ENCODE data around the gene SUCLA2.
"Not testable (repeated sequence)": the region's sequence is repeated elsewhere in the genome, so short reads cannot be mapped to it uniquely, and the experiment has no call there.

Gene SUCLA2

DNA sequence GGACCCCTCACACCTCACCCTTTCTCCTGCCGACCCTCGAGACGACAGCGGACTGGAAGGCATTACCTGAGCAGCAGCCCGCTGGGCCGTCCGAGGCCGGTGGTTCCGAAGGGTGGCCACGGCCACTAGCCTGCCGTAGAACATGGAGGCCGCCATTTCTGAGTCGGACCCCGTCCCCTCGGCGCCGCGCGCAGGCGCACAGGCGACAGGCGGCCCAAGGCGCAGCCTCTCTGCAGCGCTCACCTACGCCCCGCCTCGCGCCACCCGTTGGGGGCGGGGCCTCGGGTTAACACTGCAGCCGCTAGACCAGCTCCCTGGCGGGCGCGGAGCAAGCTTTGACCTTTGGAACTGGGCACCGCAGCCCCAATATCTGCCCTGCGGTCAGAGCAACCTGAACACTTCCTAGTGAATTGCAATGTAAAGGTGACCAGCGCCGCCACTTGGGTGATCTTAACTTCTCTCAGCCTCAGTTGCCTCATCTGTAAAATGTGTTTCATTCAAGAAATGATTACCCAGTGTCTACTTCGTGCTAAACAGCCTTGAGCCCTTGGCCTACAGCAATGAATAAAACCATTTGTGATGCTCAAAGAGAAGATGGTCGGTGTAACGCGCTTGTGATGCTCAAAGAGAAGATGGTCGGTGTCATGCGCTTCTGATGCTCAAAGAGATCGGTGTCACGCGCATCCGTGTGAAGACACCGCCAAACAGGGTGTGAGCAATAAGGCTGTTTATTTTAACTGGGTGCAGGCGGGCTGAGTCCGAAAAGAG lies at the start of gene SUCLA2:
Gene SUCLA2, minus strand, starts transcription at position 160 of the 768 bp plus-strand sequence. Its CDS starts 4 bp downstream, at position 156.
- DNase-seq: peak; percentile 59

DNA sequence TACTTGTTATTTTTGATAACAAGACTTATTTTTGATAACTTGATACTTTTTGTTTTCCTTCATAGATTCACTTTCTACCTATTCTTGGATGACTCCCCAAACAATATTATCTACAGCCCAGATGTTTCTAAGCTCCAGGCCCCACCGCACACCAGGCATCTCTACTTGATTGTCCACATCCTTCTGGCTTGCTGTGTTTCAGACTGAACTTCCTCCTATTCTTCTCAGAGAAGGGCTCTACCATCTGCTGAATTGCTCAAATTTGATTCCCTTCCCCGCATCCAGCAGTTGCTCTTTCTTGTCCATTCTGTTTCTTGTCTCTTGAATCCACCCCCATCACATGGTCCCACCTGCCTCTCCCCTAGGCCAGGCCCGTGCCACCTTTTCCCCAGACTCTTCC lies 49.5 kb upstream of the SUCLA2 start:
- no peak for DNase-seq

DNA sequence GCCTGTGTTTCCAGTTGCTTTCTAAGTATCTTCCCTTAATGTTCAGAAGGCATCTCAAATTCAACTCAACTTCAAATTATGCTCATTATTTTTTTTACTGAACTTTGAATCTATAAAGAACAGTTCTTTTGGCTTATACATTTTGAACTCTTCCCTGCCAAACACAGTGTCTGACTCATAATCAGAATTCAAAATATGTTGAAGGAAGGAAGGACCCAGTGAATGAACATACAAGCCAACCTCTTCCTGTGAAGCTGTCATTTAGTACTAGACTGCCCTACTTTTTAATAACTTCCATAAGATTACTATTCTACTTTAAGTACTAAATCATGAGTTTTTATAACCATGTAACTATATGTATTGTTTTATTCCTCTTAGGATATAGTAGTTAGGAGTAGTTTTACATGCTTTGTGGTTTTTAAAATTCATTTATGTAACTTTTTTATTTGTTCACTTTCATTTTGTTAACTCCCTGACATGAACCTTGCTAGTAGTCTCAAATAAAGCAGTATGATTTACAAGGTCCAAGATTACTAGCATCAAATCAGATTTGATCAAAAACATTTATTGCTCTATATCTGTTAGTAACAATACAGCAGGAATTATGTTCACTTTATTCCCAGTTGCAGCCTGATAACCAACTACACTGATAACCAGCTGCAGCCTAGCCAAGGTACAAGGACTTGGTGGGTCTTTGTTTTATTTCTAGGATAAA lies 42.9 kb upstream of the SUCLA2 start:
- DNase-seq: no peak

DNA sequence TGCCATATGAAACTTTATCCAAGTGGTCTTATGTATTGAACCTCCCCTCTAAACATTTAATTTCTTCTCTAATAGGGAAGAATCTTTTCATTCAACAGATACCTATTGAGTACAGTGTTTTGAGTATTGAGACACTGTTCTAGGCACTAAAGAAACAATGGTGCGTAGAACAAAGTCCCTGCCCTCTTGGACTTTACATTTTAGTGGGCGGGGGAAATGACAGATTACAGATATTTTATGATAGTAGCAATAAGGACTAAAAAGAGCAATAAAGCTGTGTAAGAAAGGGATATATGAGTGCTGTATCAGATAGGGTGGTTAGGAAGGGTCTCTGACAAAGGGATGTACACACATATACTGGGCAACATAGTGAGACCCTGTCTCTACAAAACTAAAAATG lies 41.8 kb upstream of the SUCLA2 start:
- no peak for DNase-seq

- no peak for DNase-seq
Observed at GRCh38 chr13:48040896-48041295, 39.8 kb upstream of the SUCLA2 start.

GRCh38 chr13:48040049-48040448 lies 39.0 kb upstream of the SUCLA2 start:
- DNase-seq: no peak

- DNase-seq: no peak
Observed at GRCh38 chr13:48038761-48039160, 37.7 kb upstream of the SUCLA2 start.

DNA sequence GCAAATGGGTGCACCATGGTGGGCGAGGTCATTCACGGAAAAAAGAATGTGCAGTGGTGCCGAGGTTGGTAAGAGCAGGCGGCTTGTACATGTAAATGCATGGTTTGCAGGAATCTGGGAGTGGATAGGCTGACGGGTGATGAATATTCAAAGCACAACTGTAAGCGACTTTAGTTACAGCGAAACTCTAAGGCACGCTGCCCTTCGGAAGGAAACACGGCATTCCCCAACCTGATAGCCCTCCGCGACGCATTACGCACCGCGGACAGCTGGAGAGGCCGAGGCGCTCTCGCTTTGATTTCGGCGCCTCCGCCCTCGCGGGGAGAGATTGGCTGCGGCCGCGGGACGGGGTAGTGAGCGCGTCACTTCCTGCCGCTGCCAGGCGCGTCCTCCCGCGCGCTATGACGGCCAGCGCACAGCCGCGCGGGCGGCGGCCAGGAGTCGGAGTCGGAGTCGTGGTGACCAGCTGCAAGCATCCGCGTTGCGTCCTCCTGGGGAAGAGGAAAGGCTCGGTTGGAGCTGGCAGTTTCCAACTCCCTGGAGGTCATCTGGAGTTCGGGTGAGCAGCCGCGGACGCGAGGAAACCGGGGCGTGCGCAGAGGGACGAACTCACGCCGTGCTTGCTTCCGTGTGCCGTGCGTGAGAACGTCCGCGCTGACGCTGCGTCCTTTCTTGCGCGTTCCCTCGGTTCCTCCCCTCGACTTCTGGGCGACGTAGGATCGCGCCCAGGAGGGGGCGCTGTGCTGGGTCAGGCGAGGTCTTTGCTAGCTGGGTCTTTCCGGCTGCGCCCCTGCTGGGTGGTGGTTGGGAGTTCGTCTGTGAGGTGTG lies 36.5 kb upstream of the SUCLA2 start, which contains the start of gene NUDT15:
Gene NUDT15, plus strand, starts transcription at position 381 of the 828 bp plus-strand sequence. Its CDS starts 21 bp downstream, at position 402.
- DNase-seq: peak; percentile 85

- DNase-seq: no peak
Observed at GRCh38 chr13:48029859-48030258, 28.8 kb upstream of the SUCLA2 start.

- DNase-seq: no peak
Observed at GRCh38 chr13:48028066-48028465, 27.0 kb upstream of the SUCLA2 start.

DNA sequence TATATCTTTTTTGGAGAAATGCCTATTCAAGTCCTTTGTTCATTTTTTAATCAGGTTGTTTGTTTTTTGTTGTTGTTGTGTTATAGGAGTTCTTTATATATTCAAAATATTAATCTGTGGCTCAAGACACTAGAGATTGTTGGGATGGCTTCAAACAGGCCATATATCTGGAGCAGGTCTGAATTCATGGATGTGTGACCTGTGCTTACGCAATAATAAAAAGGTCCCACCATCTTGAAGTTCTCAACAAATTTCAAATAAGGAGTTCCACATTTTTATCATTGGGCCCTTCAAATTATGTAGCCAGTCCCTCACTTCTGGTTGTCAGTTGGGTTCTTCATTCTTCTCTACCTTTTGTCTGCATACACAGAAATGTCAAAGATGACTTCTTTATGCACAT lies 18.7 kb upstream of the SUCLA2 start:
- DNase-seq: no peak

DNA sequence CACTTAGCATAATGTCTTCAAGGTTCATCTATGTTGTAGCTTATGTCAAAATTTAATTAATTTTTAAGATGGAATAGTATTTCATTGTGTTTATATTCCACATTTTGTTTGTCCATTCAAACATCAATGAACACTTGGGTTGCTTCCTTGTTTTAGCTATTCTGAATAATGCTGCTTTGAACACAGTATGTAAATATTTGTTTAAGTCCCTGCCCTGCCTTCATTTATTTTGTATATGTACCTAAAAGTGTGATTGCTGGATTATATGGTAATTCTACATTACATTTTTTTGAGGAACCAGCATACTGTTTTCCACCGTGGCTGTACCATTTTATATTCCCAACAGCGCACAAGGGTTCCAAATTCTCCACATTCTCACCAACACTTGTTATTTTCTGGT lies 17.6 kb upstream of the SUCLA2 start:
- DNase-seq: no peak

DNA sequence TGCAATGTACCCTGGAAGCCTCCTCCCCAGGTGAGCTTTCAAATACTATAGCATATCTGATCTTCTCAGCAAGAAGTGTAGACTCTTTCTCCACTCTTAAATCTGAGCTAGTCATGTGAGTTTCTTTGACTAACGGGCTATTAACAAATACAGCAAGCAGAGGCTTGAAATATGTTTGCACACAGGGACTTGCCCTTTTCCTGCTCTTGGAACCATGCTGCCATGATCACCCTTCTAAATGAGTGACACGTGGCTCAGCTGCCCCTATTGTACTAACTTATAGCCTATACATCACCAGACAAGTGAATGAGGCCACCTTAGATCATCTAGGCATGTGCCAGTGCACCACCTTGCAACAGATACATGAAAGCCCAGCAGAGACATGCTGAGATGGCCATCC lies 13.3 kb upstream of the SUCLA2 start:
- no peak for DNase-seq

GRCh38 chr13:48012668-48013067 lies 11.6 kb upstream of the SUCLA2 start:
- DNase-seq: no peak

DNA sequence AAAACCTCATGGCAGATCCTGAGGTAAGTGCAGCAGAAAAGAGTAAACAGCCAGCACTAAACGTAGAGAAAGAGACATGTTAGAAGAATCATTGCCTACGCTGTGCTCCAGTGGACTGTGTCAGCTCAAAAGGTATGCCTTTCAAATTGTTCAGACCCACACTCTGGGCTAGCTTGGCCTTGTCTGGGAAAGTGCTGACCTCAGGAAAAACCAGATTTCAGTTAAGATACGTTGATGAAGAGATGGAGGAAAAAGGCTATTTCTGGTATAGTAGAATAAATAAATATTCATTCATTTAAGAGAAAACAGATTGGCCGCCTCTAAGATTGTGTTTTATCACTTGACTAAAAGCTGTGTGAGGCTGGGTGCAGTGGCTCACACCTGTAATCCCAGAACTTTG lies 9.6 kb upstream of the SUCLA2 start:
- no peak for DNase-seq

GRCh38 chr13:48009284-48009683 lies 8.2 kb upstream of the SUCLA2 start:
- no peak for DNase-seq

DNA sequence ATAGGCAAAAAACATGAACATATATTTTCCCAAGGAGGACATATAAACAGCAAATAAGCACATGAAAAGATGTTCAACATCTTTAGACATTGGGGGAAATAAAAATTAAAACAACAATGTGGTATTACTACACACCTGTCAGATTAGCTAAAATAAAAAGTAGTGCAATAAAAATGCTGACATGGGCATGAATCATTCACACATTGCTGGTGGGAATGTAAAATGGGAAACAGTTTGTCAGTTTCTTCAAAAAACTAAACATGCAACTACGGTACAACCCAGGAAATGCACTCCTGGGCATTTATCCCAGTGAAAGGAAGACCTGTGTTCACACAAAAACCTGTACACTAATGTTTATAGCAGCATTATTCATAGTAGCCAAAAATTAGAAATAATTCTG lies 5.3 kb upstream of the SUCLA2 start:
- DNase-seq: no peak

GRCh38 chr13:48004201-48004600 lies 3.1 kb upstream of the SUCLA2 start:
- no peak for DNase-seq

DNA sequence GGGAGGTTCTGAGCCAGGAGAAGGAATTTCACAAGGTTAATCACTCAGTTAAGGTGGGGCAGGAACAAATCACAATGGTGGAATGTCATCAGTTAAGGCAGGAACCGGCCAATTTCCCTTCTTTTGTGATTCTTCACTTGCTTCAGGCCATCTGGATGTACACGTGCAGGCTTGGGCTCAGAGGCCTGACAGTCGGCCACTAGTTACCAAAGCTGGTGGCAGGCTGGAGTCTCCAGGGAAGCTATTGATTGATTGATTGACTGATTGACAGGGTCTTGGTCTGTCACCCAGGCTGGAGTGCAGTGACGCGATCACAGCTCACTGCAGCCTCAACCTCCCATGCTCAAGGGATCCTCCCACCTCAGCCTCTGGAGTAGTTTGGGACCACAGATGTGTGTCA lies 926 bp upstream of the SUCLA2 start:
- DNase-seq: not testable (repeated sequence)

DNA sequence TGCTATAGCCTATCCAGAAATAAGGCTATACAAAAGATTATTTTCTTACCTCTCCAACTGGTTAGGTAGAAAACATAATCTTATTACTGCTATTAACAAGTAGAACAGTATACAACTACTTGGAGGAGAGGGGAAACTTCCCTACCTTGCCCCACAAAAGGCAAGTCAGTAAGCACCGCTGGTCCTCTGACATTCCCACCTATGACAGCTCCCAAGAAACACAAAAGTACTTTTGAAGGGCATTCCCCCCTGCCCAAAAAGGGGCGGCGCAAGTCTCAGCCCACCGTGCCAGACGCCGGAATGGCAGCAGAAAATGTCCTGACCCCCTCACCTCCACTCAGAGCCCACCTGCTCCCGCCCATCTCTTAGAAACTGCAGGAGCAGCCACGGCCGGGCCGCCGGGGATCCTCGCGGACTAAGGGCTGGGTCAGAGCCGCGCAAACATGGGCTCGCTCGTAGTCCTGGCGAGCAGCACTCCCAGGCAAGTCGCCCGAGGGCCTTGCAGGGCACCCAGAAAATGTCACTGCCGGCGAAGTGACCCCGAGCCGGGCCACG lies 437 bp downstream of the SUCLA2 start:
- peak; percentile 20 for DNase-seq

GRCh38 chr13:47999973-48000372 lies 1.1 kb downstream of the SUCLA2 start:
- DNase-seq: no peak

GRCh38 chr13:47997384-47997783 lies 3.7 kb downstream of the SUCLA2 start:
- no peak for DNase-seq

GRCh38 chr13:47991859-47992258 lies 9.2 kb downstream of the SUCLA2 start:
- DNase-seq: no peak

All from DMS79 (cell line).